H1 (cell line): ENCODE results near the gene TTLL9. TPM values are rescaled to one million over a fixed set of nuclear protein-coding genes. Genes with fewer than 3 reads are reported as not detected.

Experiments used
- CTCF ChIA-PET: fragments of 300-600 bp; sonication (Branson Sonifier 250); formaldehyde crosslinking; loops from one replicate; lab custom pipeline; 2021; ENCODE audit not compliant: partially characterized antibody; lab: Charles Lee
- POLR2A ChIA-PET: fragments of 300-600 bp; sonication (Branson Sonifier 250); formaldehyde crosslinking; loops from one replicate; lab custom pipeline; 2021; ENCODE audit warnings: inconsistent platforms; ENCODE audit not compliant: partially characterized antibody; lab: Charles Lee
- DNase-seq, 2 experiments: peaks; one replicate each; pipeline versions ENCODE4 v3.0.0 to v3.0.0-alpha.2; 2010 to 2022; ENCODE audit warnings: low spot score in 2 of 2, low read depth in 1 of 2, mixed read lengths in 1 of 2
- FAIRE-seq: peaks from 2 replicates; lab custom pipeline; 2011; peaks lifted over from hg19 to GRCh38; lab: Jason Lieb, UNC
- H2AFZ ChIP-seq: 2 replicates; pipeline ENCODE4 v1.8.1; 2012; ENCODE audit warnings: low read length, inconsistent platforms
- H2AK5ac ChIP-seq: 2 replicates; pipeline ENCODE4 v1.6.1; 2013; ENCODE audit warnings: low read depth, low read length
- H2BK120ac ChIP-seq: replicated peaks from 2 replicates; pipeline ENCODE3; 2013; ENCODE audit warnings: low read depth, low read length, inconsistent platforms
- H2BK12ac ChIP-seq: 2 replicates; pipeline ENCODE4 v1.6.1; 2013; ENCODE audit warnings: low read depth, low read length
- H2BK15ac ChIP-seq: 2 replicates; pipeline ENCODE4 v1.6.1; 2013; ENCODE audit warnings: low read length
- H2BK20ac ChIP-seq: 2 replicates; pipeline ENCODE4 v1.6.1; 2013; ENCODE audit warnings: low read length
- H2BK5ac ChIP-seq: 2 replicates; pipeline ENCODE4 v1.6.1; 2013; ENCODE audit warnings: low read depth, low read length
- H3K14ac ChIP-seq: 2 replicates; pipeline ENCODE4 v1.6.1; 2013; ENCODE audit warnings: inconsistent platforms; ENCODE audit not compliant: insufficient read length
- H3K18ac ChIP-seq: 2 replicates; pipeline ENCODE4 v1.6.1; 2013; ENCODE audit warnings: low read length; ENCODE audit errors: extremely low read depth
- H3K23ac ChIP-seq: 2 replicates; pipeline ENCODE4 v1.6.1; 2013; ENCODE audit warnings: inconsistent platforms; ENCODE audit not compliant: insufficient read length
- H3K23me2 ChIP-seq: 2 replicates; pipeline ENCODE4 v1.6.1; 2013; ENCODE audit warnings: low read depth, low read length
- H3K27ac ChIP-seq: 2 replicates; pipeline ENCODE4 v1.6.1; 2011; ENCODE audit warnings: low read depth, low read length, inconsistent platforms
- H3K27me3 ChIP-seq, 4 experiments: replicated peaks in 1 of 4; 1 replicate in 1 of 4; 2 replicates in 3 of 4; pipeline versions ENCODE4 v1.6.1 to v1.8.1; 2011 to 2013; ENCODE audit warnings: low read length in 3 of 4, mild to moderate bottlenecking in 3 of 4, inconsistent platforms in 2 of 4, mixed read lengths in 2 of 4, moderate library complexity in 1 of 4; ENCODE audit not compliant: control insufficient read depth in 3 of 4, insufficient read depth in 3 of 4; ENCODE audit errors: extremely low read depth in 1 of 4
- H3K36me3 ChIP-seq, 4 experiments: 2 replicates each; pipeline versions ENCODE4 v1.6.1 to v1.8.1; 2011 to 2013; ENCODE audit warnings: mild to moderate bottlenecking in 4 of 4, low read length in 3 of 4, moderate library complexity in 2 of 4, control low read depth in 1 of 4, inconsistent platforms in 1 of 4; ENCODE audit not compliant: insufficient read depth in 4 of 4, control insufficient read depth in 2 of 4
- H3K4ac ChIP-seq: replicated peaks from 2 replicates; pipeline ENCODE3; 2013; ENCODE audit warnings: low read length, low read depth, mixed read lengths, inconsistent platforms; ENCODE audit not compliant: insufficient read length
- H3K4me1 ChIP-seq, 4 experiments: replicated peaks in 1 of 4; 1 replicate in 1 of 4; 2 replicates in 3 of 4; pipeline versions ENCODE4 v1.6.1 to v1.8.1; 2011 to 2013; ENCODE audit warnings: low read length in 3 of 4, inconsistent platforms in 2 of 4, mixed read lengths in 1 of 4; ENCODE audit not compliant: insufficient read depth in 4 of 4, control insufficient read depth in 3 of 4
- H3K4me2 ChIP-seq, 2 experiments: 2 replicates each; pipeline versions ENCODE4 v1.6.1 to v1.8.1; 2011 to 2013; ENCODE audit warnings: low read depth in 2 of 2, low read length in 2 of 2, control low read depth in 1 of 2, inconsistent platforms in 1 of 2, mild to moderate bottlenecking in 1 of 2; ENCODE audit not compliant: insufficient read depth in 1 of 2
- H3K4me3 ChIP-seq, 4 experiments: fragments of 200-600, 300-600 bp in 1 of 4; sonication (generic), shearing (Covaris generic), sonication (Bioruptor Twin) in 1 of 4; 2 replicates each; pipeline versions ENCODE4 v1.5.1 to v1.8.1; 2011 to 2016; ENCODE audit warnings: low read length in 4 of 4, low read depth in 3 of 4, control low read depth in 2 of 4, inconsistent platforms in 2 of 4, mild to moderate bottlenecking in 2 of 4, mixed read lengths in 1 of 4, moderate library complexity in 1 of 4; ENCODE audit not compliant: insufficient read depth in 2 of 4; ENCODE audit errors: extremely low read depth in 1 of 4
- H3K56ac ChIP-seq: replicated peaks from 2 replicates; pipeline ENCODE3; 2013; ENCODE audit warnings: low read depth, mild to moderate bottlenecking, mixed read lengths, low read length, inconsistent platforms; ENCODE audit not compliant: insufficient read length
- H3K79me1 ChIP-seq: 2 replicates; pipeline ENCODE4 v1.6.1; 2013; ENCODE audit warnings: low read depth, low read length, control low read depth
- H3K79me2 ChIP-seq, 2 experiments: 2 replicates each; pipeline versions ENCODE4 v1.6.1 to v1.8.1; 2012 to 2013; ENCODE audit warnings: low read length in 2 of 2, mild to moderate bottlenecking in 2 of 2, inconsistent platforms in 1 of 2; ENCODE audit not compliant: insufficient read depth in 2 of 2, control insufficient read depth in 1 of 2
- H3K9ac ChIP-seq, 4 experiments: replicated peaks in 1 of 4; 1 replicate in 1 of 4; 2 replicates in 3 of 4; pipeline versions ENCODE4 v1.6.1 to v1.8.1; 2011 to 2013; ENCODE audit warnings: low read depth in 3 of 4, low read length in 3 of 4, control low read depth in 2 of 4, mild to moderate bottlenecking in 2 of 4, moderate library complexity in 2 of 4, inconsistent platforms in 1 of 4; ENCODE audit errors: extremely low read depth in 1 of 4
- H3K9me3 ChIP-seq, 2 experiments: 2 replicates each; pipeline versions ENCODE4 v1.6.1 to v1.8.1; 2012 to 2013; ENCODE audit warnings: mild to moderate bottlenecking in 2 of 2, moderate library complexity in 2 of 2, control low read depth in 1 of 2, inconsistent platforms in 1 of 2, low read depth in 1 of 2, low read length in 1 of 2, mixed read lengths in 1 of 2; ENCODE audit not compliant: insufficient read depth in 2 of 2
- H4K20me1 ChIP-seq, 2 experiments: replicated peaks in 1 of 2; 2 replicates each; pipeline versions ENCODE3 to v1.8.1; 2011 to 2013; ENCODE audit warnings: inconsistent platforms in 2 of 2, low read length in 2 of 2, mild to moderate bottlenecking in 1 of 2; ENCODE audit not compliant: insufficient read depth in 2 of 2, control insufficient read depth in 1 of 2
- H4K5ac ChIP-seq: 2 replicates; pipeline ENCODE4 v1.6.1; 2013; ENCODE audit warnings: low read length, low read depth, mixed read lengths, inconsistent platforms; ENCODE audit not compliant: insufficient read length
- H4K8ac ChIP-seq: 2 replicates; pipeline ENCODE4 v1.8.0; 2013; ENCODE audit warnings: mild to moderate bottlenecking, moderate library complexity, low read length, inconsistent platforms; ENCODE audit not compliant: insufficient read depth; ENCODE audit errors: extremely low read depth
- H4K91ac ChIP-seq: replicated peaks from 2 replicates; pipeline ENCODE3; 2013; ENCODE audit warnings: low read length, mixed read lengths, inconsistent platforms; ENCODE audit not compliant: insufficient read length
- TCF12 ChIP-seq: IDR thresholded peaks from 2 replicates; pipeline ENCODE4 v1.6.1; 2011; ENCODE audit warnings: low read depth, mild to moderate bottlenecking, low read length
- WGBS, 2 experiments: shearing (Covaris generic) in 1 of 2; methylation state at CpG; one replicate each; pipeline versions ENCODE4 v1.1.6 to v1.1.7; 2013 to 2015; ENCODE audit warnings: low lambda C conversion rate in 2 of 2, mixed read lengths in 2 of 2, inconsistent platforms in 1 of 2, low coverage in 1 of 2, missing lambda C conversion rate in 1 of 2; ENCODE audit not compliant: insufficient replicate concordance in 2 of 2, insufficient coverage in 1 of 2, insufficient read length in 1 of 2; ENCODE audit errors: extremely low coverage in 1 of 2, missing lambda C conversion rate in 1 of 2; 5-methylcytosine and 5-hydroxymethylcytosine counted together
- polyA plus RNA-seq, 7 experiments: library from polyadenylated mRNA; depleted of rRNA in 3 of 7; stranded (reverse) in 5 of 7; unstranded in 2 of 7; fragments of >200 nt in 5 of 7; fragments of 200-250 nt in 2 of 7; gene quantifications; 1 replicate in 5 of 7; 2 replicates in 1 of 7; 4 replicates in 1 of 7; pipeline versions ENCODE4 v1.2.1 to v1.2.3, GENCODE V29; 2011 to 2013; ENCODE audit warnings: missing spikeins in 2 of 7, mixed read lengths in 2 of 7
- total RNA-seq: library from RNA; stranded (reverse); fragmentation: NEBNext Ultra II Directional; extraction: Animal tissue kit (Norgen Biotek cat#: 25700); gene quantifications from 2 replicates; pipeline ENCODE4 v1.2.1, GENCODE V29; 2021

TTLL9 gene
- total and polyA plus RNA-seq, 2 of the 8 experiments (the other 6 are each of a cell fraction or from before 2014, with no cell fraction given): 0.06 TPM; not detected in 1

GRCh38 chr20:31922588-31922987 lies 52.2 kb downstream of the TTLL9 start:
- Histone ChIP-seq H2BK5ac (no peak overlapping the region), H2AK5ac (no peak overlapping the region), H3K4me2 (no peak overlapping the region), H4K8ac (no peak overlapping the region), H2BK120ac (no peak overlapping the region), H3K18ac (no peak overlapping the region), H3K4me3 (no peak overlapping the region), H3K9me3 (no peaks in the 10 kb centered on the region), H3K27ac (no peak overlapping the region), H2BK15ac (no peak overlapping the region), H3K23ac (no peak overlapping the region), H3K56ac (no peak overlapping the region), H3K23me2 (no peaks in the 10 kb centered on the region), H3K14ac (no peak overlapping the region), H3K9ac (no peak overlapping the region), H2BK20ac (no peak overlapping the region), H3K4ac (no peak overlapping the region), H3K79me1 (no peaks in the 10 kb centered on the region), H2BK12ac (no peak overlapping the region), H3K4me1 (peaks cover 0 to 22% (median 16%) of the 10 kb centered on the region in 4 experiments; a peak in 6 of 7 replicates), H3K36me3 (no peaks in the 10 kb centered on the region), H4K5ac (no peak overlapping the region), H3K27me3 (no peaks in the 10 kb centered on the region), H4K20me1 (no peaks in the 10 kb centered on the region), H3K79me2 (no peaks in the 10 kb centered on the region), H2AFZ (no peak overlapping the region), H4K91ac (no peak overlapping the region)
- POLR2A ChIA-PET: no interaction called here
- 88% methylated on average over 4 of the region's 4 CpGs; no CpG with 5 or more reads in 1 of the 2 experiments for WGBS, 2 experiments
- no peak for TF ChIP-seq TCF12
- DNase-seq (no peak), FAIRE-seq (peak; percentile 13)
- CTCF ChIA-PET: interaction anchor here (0.6 to 1.3 kb wide), 3 partner anchors 12 to 70 kb away, joined by 3 to 7 read pairs (median 5); no protein-coding TSS in a partner anchor
